ENCODE results near the gene PDIA5.

- TF ChIP-seq CTCF (IDR thresholded peaks at IDR 0.05; ENCODE audit: low read depth, low read length, poor library complexity, severe bottlenecking), result no peak
- TF ChIP-seq EZH2phosphoT487 (IDR thresholded peaks at IDR 0.05; ENCODE audit: borderline replicate concordance, low read length), result no peak
These were observed 38.7 kb downstream of the PDIA5 start for GRCh38 chr3:123105201-123106189.
